ENCODE data around the gene TBC1D19. TPM values are rescaled to one million over a fixed set of nuclear protein-coding genes. Genes with fewer than 3 reads are reported as not detected.
"Not testable (repeated sequence)": the region's sequence is repeated elsewhere in the genome, so short reads cannot be mapped to it uniquely, and the experiment has no call there.

The TBC1D19 gene
- polyA plus RNA-seq, 1 experiment: 37.0 TPM

DNA sequence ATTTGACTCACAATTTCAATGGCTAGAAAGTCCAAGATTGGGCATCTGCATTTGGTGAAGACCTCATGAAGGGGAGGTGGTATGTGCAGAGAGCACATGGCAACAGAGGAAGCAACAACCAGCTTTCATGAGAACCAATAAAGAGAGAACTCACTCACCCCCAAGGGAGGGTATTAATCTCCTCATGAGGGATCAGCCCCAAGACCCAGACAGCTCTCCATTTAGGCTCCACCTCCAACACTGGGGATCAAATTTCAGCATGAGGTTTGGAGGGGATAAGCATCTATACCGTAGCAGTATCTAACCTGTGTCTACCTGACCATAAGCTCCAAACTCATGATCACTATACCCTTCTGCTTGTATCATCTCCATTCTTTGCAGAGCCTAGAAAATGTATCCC lies 9.3 kb upstream of the TBC1D19 start:
- ChIA-PET POLR2A (no interaction called here), CTCF (interaction anchor here (0.7 to 1.0 kb wide), 2 partner anchors 8 to 116 kb away, joined by 3 read pairs; no protein-coding TSS in a partner anchor)
- no peak for DNase-seq (ENCODE audit: low read depth, low spot score)
- H3K9me3 ChIP-seq (ENCODE audit: control insufficient read depth, insufficient read depth, low read length): no peaks in the 10 kb centered on the region
- no peaks in the 10 kb centered on the region for H3K27me3 ChIP-seq (ENCODE audit: control insufficient read depth, insufficient read depth, low read length)
- TF ChIP-seq, protein P1, sequence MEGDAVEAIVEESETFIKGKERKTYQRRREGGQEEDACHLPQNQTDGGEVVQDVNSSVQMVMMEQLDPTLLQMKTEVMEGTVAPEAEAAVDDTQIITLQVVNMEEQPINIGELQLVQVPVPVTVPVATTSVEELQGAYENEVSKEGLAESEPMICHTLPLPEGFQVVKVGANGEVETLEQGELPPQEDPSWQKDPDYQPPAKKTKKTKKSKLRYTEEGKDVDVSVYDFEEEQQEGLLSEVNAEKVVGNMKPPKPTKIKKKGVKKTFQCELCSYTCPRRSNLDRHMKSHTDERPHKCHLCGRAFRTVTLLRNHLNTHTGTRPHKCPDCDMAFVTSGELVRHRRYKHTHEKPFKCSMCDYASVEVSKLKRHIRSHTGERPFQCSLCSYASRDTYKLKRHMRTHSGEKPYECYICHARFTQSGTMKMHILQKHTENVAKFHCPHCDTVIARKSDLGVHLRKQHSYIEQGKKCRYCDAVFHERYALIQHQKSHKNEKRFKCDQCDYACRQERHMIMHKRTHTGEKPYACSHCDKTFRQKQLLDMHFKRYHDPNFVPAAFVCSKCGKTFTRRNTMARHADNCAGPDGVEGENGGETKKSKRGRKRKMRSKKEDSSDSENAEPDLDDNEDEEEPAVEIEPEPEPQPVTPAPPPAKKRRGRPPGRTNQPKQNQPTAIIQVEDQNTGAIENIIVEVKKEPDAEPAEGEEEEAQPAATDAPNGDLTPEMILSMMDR (IDR thresholded peaks at IDR 0.05; ENCODE audit: low read depth, low read length): no peak
- H3K27ac ChIP-seq (ENCODE audit: low read depth, low read length): no peak overlapping the region
- H3K4me3 ChIP-seq (ENCODE audit: low read depth, low read length): no peak overlapping the region

GRCh38 chr4:26576231-26576739 lies 7.6 kb upstream of the TBC1D19 start:
- CTCF ChIA-PET: no interaction called here
- H3K27ac ChIP-seq (ENCODE audit: low read depth, low read length): no peak overlapping the region
- TF ChIP-seq, protein P1 (IDR thresholded peaks at IDR 0.05; ENCODE audit: low read depth, low read length): no peak
- no peak overlapping the region for H3K4me3 ChIP-seq (ENCODE audit: low read depth, low read length)
- POLR2A ChIA-PET: no interaction called here
- H3K9me3 ChIP-seq (ENCODE audit: control insufficient read depth, insufficient read depth, low read length): no peaks in the 10 kb centered on the region
- no peaks in the 10 kb centered on the region for H3K27me3 ChIP-seq (ENCODE audit: control insufficient read depth, insufficient read depth, low read length)
- no peak for DNase-seq (ENCODE audit: low read depth, low spot score)

DNA sequence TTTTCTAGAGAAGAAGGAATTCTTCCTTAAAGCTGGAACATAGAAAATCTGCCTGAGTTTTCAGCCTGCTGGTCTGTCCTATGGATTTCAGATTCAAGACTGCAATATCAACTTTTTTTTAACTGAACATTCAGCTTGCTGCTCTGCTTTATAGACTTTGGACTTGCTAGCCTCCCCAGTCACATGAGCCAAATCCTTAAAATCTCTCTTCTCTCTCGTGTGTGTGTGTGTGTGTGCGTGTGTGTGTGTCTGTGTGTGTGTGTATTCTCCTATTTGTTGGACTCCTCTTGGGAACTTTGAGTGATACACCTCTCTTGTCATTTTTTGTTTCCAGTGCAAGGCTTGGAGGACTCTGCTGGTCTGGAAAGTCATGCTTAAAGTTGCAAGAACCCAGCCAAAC lies 6.8 kb upstream of the TBC1D19 start:
- H3K9me3 ChIP-seq (ENCODE audit: control insufficient read depth, insufficient read depth, low read length): no peaks in the 10 kb centered on the region
- H3K4me3 ChIP-seq (ENCODE audit: low read depth, low read length): no peak overlapping the region
- POLR2A ChIA-PET: no interaction called here
- CTCF ChIA-PET: no interaction called here
- H3K27ac ChIP-seq (ENCODE audit: low read depth, low read length): no peak overlapping the region
- no peak for DNase-seq (ENCODE audit: low read depth, low spot score)
- TF ChIP-seq, protein P1 (IDR thresholded peaks at IDR 0.05; ENCODE audit: low read depth, low read length): no peak
- H3K27me3 ChIP-seq (ENCODE audit: control insufficient read depth, insufficient read depth, low read length): no peaks in the 10 kb centered on the region

DNA sequence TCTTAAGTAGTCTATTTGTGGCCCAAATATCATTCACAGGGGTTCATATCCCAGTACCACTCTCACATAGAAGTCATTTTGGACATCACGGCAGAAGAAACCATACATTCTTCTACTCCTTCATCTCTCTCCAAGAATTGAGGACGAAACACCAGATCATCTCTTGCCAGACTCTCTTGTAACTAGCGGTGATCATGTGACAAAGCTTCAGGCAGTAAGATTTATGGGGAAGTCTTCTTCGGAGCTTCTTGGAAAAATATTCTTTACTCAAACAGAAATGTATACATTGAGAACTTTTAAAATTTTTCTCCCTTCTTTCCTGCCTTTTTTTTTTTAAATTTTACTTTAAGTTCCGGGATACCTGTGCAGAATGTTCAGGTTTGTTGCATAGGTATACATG lies 4.7 kb upstream of the TBC1D19 start:
- CTCF ChIA-PET: no interaction called here
- no peak for DNase-seq (ENCODE audit: low read depth, low spot score)
- POLR2A ChIA-PET: no interaction called here

DNA sequence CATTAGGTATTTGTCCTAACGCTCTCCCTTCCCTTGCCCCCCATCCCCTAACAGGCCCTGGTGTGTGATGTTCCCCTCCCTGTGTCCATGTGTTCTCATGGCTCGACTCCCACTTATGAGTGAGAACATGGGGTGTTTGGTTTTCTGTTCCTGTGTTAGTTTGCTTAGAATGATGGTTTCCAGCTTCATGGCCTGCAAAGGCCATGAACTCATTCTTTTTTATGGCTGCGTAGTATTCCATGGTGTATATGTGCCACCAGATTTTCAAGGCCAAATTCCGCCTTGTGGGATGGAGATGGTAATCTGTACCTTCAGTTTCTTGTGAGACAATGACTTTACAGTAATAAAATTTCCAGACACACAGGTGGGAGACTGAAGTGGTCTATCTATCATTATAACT lies 2.5 kb upstream of the TBC1D19 start:
- H3K27ac ChIP-seq (ENCODE audit: low read depth, low read length); H3K27me3 ChIP-seq (ENCODE audit: control insufficient read depth, insufficient read depth, low read length); H3K4me3 ChIP-seq (ENCODE audit: low read depth, low read length); DNase-seq (ENCODE audit: low read depth, low spot score); H3K9me3 ChIP-seq (ENCODE audit: control insufficient read depth, insufficient read depth, low read length); POLR2A ChIA-PET: not testable (repeated sequence)
- CTCF ChIA-PET: interaction anchor here (3.2 kb wide), 1 partner anchor 122 kb away, joined by 12 read pairs; no protein-coding TSS in a partner anchor

More for the DNA sequence above, 4.7 kb upstream of the TBC1D19 start:
- H3K4me3 ChIP-seq (ENCODE audit: low read depth, low read length): no peak overlapping the region
- H3K27ac ChIP-seq (ENCODE audit: low read depth, low read length): no peak overlapping the region
- TF ChIP-seq, protein P1 (IDR thresholded peaks at IDR 0.05; ENCODE audit: low read depth, low read length): no peak
- no peaks in the 10 kb centered on the region for H3K27me3 ChIP-seq (ENCODE audit: control insufficient read depth, insufficient read depth, low read length)
- no peaks in the 10 kb centered on the region; the same call in 1 of the 2 replicates for H3K9me3 ChIP-seq (ENCODE audit: control insufficient read depth, insufficient read depth, low read length)
